CD14-positive monocyte (primary cell): ENCODE measurements around the gene STARD8. TPM values are rescaled to one million over a fixed set of nuclear protein-coding genes. Genes with fewer than 3 reads are reported as not detected.

Source experiments
- DNase-seq, 3 donors: peaks; one replicate each; pipeline ENCODE4 v3.0.0-alpha.2; 2011 to 2022
- H2AFZ ChIP-seq: 2 replicates; pipeline ENCODE4 v1.6.0; 2012; ENCODE audit warnings: mild to moderate bottlenecking, low read depth, low read length, inconsistent platforms; ENCODE audit not compliant: insufficient read depth, poor library complexity, severe bottlenecking
- H3K27ac ChIP-seq, 2 donors: 1 replicate in 1 of 2; 2 replicates in 1 of 2; pipeline ENCODE4 v1.5.1; 2012 to 2013; ENCODE audit warnings: low read length in 2 of 2, control low read depth in 1 of 2, inconsistent platforms in 1 of 2, low read depth in 1 of 2, mild to moderate bottlenecking in 1 of 2
- H3K27me3 ChIP-seq, 2 donors: one replicate each; pipeline versions ENCODE4 v1.6.0 to v1.6.1; 2011 to 2013; ENCODE audit warnings: low read length in 2 of 2; ENCODE audit not compliant: control insufficient read depth in 2 of 2, insufficient read depth in 2 of 2
- H3K36me3 ChIP-seq, 2 donors: replicated peaks in 1 of 2; 1 replicate in 1 of 2; 2 replicates in 1 of 2; pipeline versions ENCODE4 v1.5.1 to v1.6.1; 2012 to 2013; ENCODE audit warnings: low read length in 2 of 2, control low read depth in 1 of 2, inconsistent platforms in 1 of 2, mild to moderate bottlenecking in 1 of 2; ENCODE audit not compliant: insufficient read depth in 2 of 2, control insufficient read depth in 1 of 2
- H3K4me1 ChIP-seq, 2 donors: 1 replicate in 1 of 2; 2 replicates in 1 of 2; pipeline versions ENCODE4 v1.5.1 to v1.6.1; 2012 to 2013; ENCODE audit warnings: low read length in 2 of 2, control low read depth in 1 of 2, inconsistent platforms in 1 of 2, mild to moderate bottlenecking in 1 of 2, moderate library complexity in 1 of 2; ENCODE audit not compliant: insufficient read depth in 2 of 2, control insufficient read depth in 1 of 2
- H3K4me2 ChIP-seq: replicated peaks from 2 replicates; pipeline ENCODE3; 2012; ENCODE audit warnings: low read length, moderate library complexity, mild to moderate bottlenecking; ENCODE audit not compliant: poor library complexity, severe bottlenecking; ENCODE audit errors: extremely low read depth
- H3K4me3 ChIP-seq, 3 experiments: fragments of 200-600 bp in 1 of 3; sonication (generic) in 1 of 3; replicated peaks in 1 of 3; 1 replicate in 2 of 3; 2 replicates in 1 of 3; pipeline ENCODE4 v1.5.1; 2011 to 2013; ENCODE audit warnings: low read length in 3 of 3, mild to moderate bottlenecking in 3 of 3, control low read depth in 2 of 3, low read depth in 2 of 3, inconsistent platforms in 1 of 3, moderate library complexity in 1 of 3
- H3K79me2 ChIP-seq: 2 replicates; pipeline ENCODE4 v1.6.0; 2012; ENCODE audit warnings: mild to moderate bottlenecking, control low read depth, inconsistent platforms, low read length, moderate library complexity; ENCODE audit not compliant: insufficient read depth
- H3K9ac ChIP-seq: 2 replicates; pipeline ENCODE4 v1.6.0; 2017; ENCODE audit warnings: low read length, mild to moderate bottlenecking; ENCODE audit not compliant: insufficient read depth, poor library complexity, severe bottlenecking
- H3K9me3 ChIP-seq, 2 donors: replicated peaks in 1 of 2; 1 replicate in 1 of 2; 2 replicates in 1 of 2; pipeline versions ENCODE4 v1.5.1 to v1.6.1; 2012 to 2013; ENCODE audit warnings: low read length in 2 of 2, control low read depth in 1 of 2; ENCODE audit not compliant: control insufficient read depth in 1 of 2, insufficient read depth in 1 of 2
- H4K20me1 ChIP-seq: 2 replicates; pipeline ENCODE4 v1.6.0; 2012; ENCODE audit warnings: mild to moderate bottlenecking, low read length, control low read depth, moderate library complexity; ENCODE audit not compliant: insufficient read depth
- H3K27ac Mint-ChIP-seq, 7 donors: one replicate each; pipeline ENCODE4 v1.8.0; 2020; ENCODE audit warnings: mild to moderate bottlenecking in 7 of 7, mixed read lengths in 7 of 7, moderate library complexity in 6 of 7, inconsistent platforms in 2 of 7
- H3K27me3 Mint-ChIP-seq, 3 donors: one replicate each; pipeline ENCODE4 v1.8.0; 2021 to 2022; ENCODE audit warnings: low read depth in 3 of 3, mild to moderate bottlenecking in 3 of 3, mixed read lengths in 3 of 3, moderate library complexity in 3 of 3, inconsistent platforms in 1 of 3
- H3K36me3 Mint-ChIP-seq, 2 donors: one replicate each; pipeline ENCODE4 v1.8.0; 2020; ENCODE audit warnings: mixed read lengths in 2 of 2, inconsistent platforms in 1 of 2, mild to moderate bottlenecking in 1 of 2
- H3K4me1 Mint-ChIP-seq: one replicate; pipeline ENCODE4 v1.8.0; 2020; ENCODE audit warnings: mild to moderate bottlenecking, mixed read lengths
- H3K4me3 Mint-ChIP-seq, 2 donors: one replicate each; pipeline ENCODE4 v1.8.0; 2020; ENCODE audit warnings: mild to moderate bottlenecking in 2 of 2, mixed read lengths in 2 of 2, moderate library complexity in 1 of 2
- H3K9me3 Mint-ChIP-seq, 7 donors: one replicate each; pipeline ENCODE4 v1.8.0; 2020 to 2022; ENCODE audit warnings: mixed read lengths in 7 of 7, mild to moderate bottlenecking in 6 of 7, moderate library complexity in 6 of 7, inconsistent platforms in 2 of 7
- CTCF ChIP-seq: fragments of 200-600 bp; IDR thresholded peaks from one replicate; pipeline ENCODE4 v1.8.0; 2022; ENCODE audit warnings: antibody characterized with exemption, mild to moderate bottlenecking
- WGBS: methylation state at CpG from one replicate; pipeline ENCODE4 v1.1.5; 2013; ENCODE audit warnings: missing lambda C conversion rate; ENCODE audit not compliant: insufficient coverage; 5-methylcytosine and 5-hydroxymethylcytosine counted together
- intact Hi-C, 2 donors: fragments of 100-400 bp; cut with micrococcal nuclease; formaldehyde crosslinking; loops; one replicate each; pipeline versions ENCODE4 v1.15.0 to v1.15.1; 2023
- polyA plus RNA-seq, 3 donors: library from polyadenylated mRNA; depleted of rRNA in 1 of 3; unstranded in 2 of 3; stranded (reverse) in 1 of 3; fragments of 300-500 nt in 2 of 3; fragments of >200 nt in 1 of 3; fragmentation: Illumina TruSeq in 2 of 3; gene quantifications; 1 replicate in 2 of 3; 2 replicates in 1 of 3; pipeline ENCODE4 v1.2.3, GENCODE V29; 2012 to 2021

The STARD8 gene
- polyA plus RNA-seq, 3 donors, result 1.2 to 4.1 (median 1.7) TPM

- Histone ChIP-seq H2AFZ (no peak overlapping the region), H3K27ac (no peak overlapping the region), H3K4me1 (peaks cover 10 to 17% of the 10 kb centered on the region in 2 donors), H3K4me3 (no peak overlapping the region), H3K36me3 (peaks cover 8 to 9% of the 10 kb centered on the region in 2 donors), H3K9ac (no peak overlapping the region), H3K27me3 (no peaks in the 10 kb centered on the region), H3K79me2 (peaks cover 41% of the 10 kb centered on the region), H3K9me3 (no peaks in the 10 kb centered on the region), H4K20me1 (peaks cover 22% of the 10 kb centered on the region), H3K4me2 (no peak overlapping the region)
- no peak for TF ChIP-seq CTCF
- Mint-ChIP-seq H3K27me3 (peaks cover 0 to 3% (median 0%) of the 10 kb centered on the region in 3 donors), H3K4me1 (peaks cover 21% of the 10 kb centered on the region), H3K4me3 (no peak overlapping the region), H3K27ac (peak overlapping the region in 6 of 7 donors; percentile 8 to 67 (median 58)), H3K9me3 (no peaks in the 10 kb centered on the region), H3K36me3 (peaks cover 11 to 13% of the 10 kb centered on the region in 2 donors)
- intact Hi-C loops, result loop anchor here in 1 of 2 donors (5.0 to 10.0 kb wide), 2 partner anchors 114 to 196 kb away; no protein-coding TSS in a partner anchor
- DNase-seq, result no peak
- no CpG with 5 or more reads among the region's 6 CpGs for WGBS
Measured at GRCh38 chrX:68708503-68709290, 61.2 kb downstream of the STARD8 start.

- no peaks in the 10 kb centered on the region for H3K9me3 ChIP-seq
- H3K79me2 ChIP-seq, result peaks cover 20% of the 10 kb centered on the region
- H3K27me3 Mint-ChIP-seq, result peaks cover 0 to 4% (median 0%) of the 10 kb centered on the region in 3 donors
- no peak overlapping the region for H2AFZ ChIP-seq
- TF ChIP-seq CTCF, result peak; percentile 53
- no peak overlapping the region for H3K4me3 Mint-ChIP-seq
- intact Hi-C loops, result loop anchor here in 1 of 2 donors (5.0 kb wide), 1 partner anchor 204 kb away; no protein-coding TSS in a partner anchor
- H3K36me3 ChIP-seq, result peaks cover 29 to 32% of the 10 kb centered on the region in 2 donors
- no peak overlapping the region for H3K4me3 ChIP-seq
- no peak overlapping the region for H3K4me2 ChIP-seq
- H4K20me1 ChIP-seq, result peaks cover 22% of the 10 kb centered on the region
- H3K9ac ChIP-seq, result no peak overlapping the region
- H3K27ac Mint-ChIP-seq, result peak overlapping the region in 1 of 7 donors; percentile 43
- no peaks in the 10 kb centered on the region for H3K4me1 ChIP-seq
- H3K36me3 Mint-ChIP-seq, result peaks cover 27 to 33% of the 10 kb centered on the region in 2 donors
- no peaks in the 10 kb centered on the region for H3K9me3 Mint-ChIP-seq
- WGBS, result no CpG with 5 or more reads among the region's 4 CpGs
- peak overlapping the region in 1 of 2 donors; percentile 28 for H3K27ac ChIP-seq
- peaks cover 9% of the 10 kb centered on the region for H3K4me1 Mint-ChIP-seq
- no peaks in the 10 kb centered on the region for H3K27me3 ChIP-seq
- DNase-seq, result peak in 2 of 3 donors; percentile 53 to 68
Measured at GRCh38 chrX:68710870-68711576, 63.6 kb downstream of the STARD8 start.
